ENCODE data around the gene CROCC2. TPM values are rescaled to one million over a fixed set of nuclear protein-coding genes. Genes with fewer than 3 reads are reported as not detected.

The CROCC2 gene
- polyA plus RNA-seq, 1 donor (not counting 4 experiments of a cell fraction or from before 2014, with no cell fraction given), result not detected

GRCh38 chr2:240933966-240934700 is 28.0 kb downstream of the CROCC2 start:
- H3K36me3 ChIP-seq (ENCODE audit: control insufficient read depth in 2 of 2, extremely low read depth in 1 of 2, insufficient read depth in 2 of 2, low read length in 2 of 2), result no peaks in the 10 kb centered on the region
- no peak overlapping the region for H3K4me3 ChIP-seq (ENCODE audit: control insufficient read depth in 2 of 3, extremely low read depth in 1 of 3, insufficient read depth in 2 of 3, low read depth in 1 of 3, low read length in 3 of 3)
- H3K4me2 ChIP-seq (ENCODE audit: control insufficient read depth, extremely low read depth, insufficient read depth, low read depth, low read length), result no peak overlapping the region
- no peaks in the 10 kb centered on the region for H3K9me3 ChIP-seq (ENCODE audit: control insufficient read depth, low read depth, low read length)
- dilution Hi-C loops (cut with MboI; ENCODE audit: extremely low pct_ligation_motif_present, low sequenced_read_pairs), result no loop called here
- no peaks in the 10 kb centered on the region for H3K9me1 ChIP-seq (ENCODE audit: control insufficient read depth, extremely low read depth, insufficient read depth, low read length)
- H3K27ac ChIP-seq (ENCODE audit: control insufficient read depth, insufficient read depth, low read length), result no peak overlapping the region
- peaks cover 11% of the 10 kb centered on the region for H3K27me3 ChIP-seq (ENCODE audit: control insufficient read depth, extremely low read depth, insufficient read depth, low read length)
- no peaks in the 10 kb centered on the region for H3K4me1 ChIP-seq (ENCODE audit: control insufficient read depth, extremely low read depth, insufficient read depth, low read length)
- TF ChIP-seq EZH2 (IDR thresholded peaks at IDR 0.05; ENCODE audit: low read length) (no peak), CTCF (optimal IDR thresholded peaks at IDR 0.05 in 1 of 3, IDR thresholded peaks at IDR 0.05 in 1 of 3, conservative IDR thresholded peaks at IDR 0.05 in 1 of 3; ENCODE audit: extremely low read depth in 1 of 3, insufficient read depth in 2 of 3, low read length in 3 of 3) (no peak)
- no peak for DNase-seq (ENCODE audit: low read depth, low spot score)
- no peaks in the 10 kb centered on the region for H3K79me2 ChIP-seq (ENCODE audit: control insufficient read depth, insufficient read depth, low read length)
- H2AFZ ChIP-seq (ENCODE audit: control insufficient read depth, low read length), result no peak overlapping the region
- no peaks in the 10 kb centered on the region for H4K20me1 ChIP-seq (ENCODE audit: control insufficient read depth, extremely low read depth, insufficient read depth, low read length)
- no peak overlapping the region for H3K9ac ChIP-seq (ENCODE audit: control insufficient read depth, extremely low read depth, insufficient read depth, low read length)
- no peak for FAIRE-seq

- DNase-seq (ENCODE audit: low read depth, low spot score) (no peak), FAIRE-seq (no peak)
- Histone ChIP-seq H3K4me1 (ENCODE audit: control insufficient read depth, extremely low read depth, insufficient read depth, low read length) (no peaks in the 10 kb centered on the region), H3K9ac (ENCODE audit: control insufficient read depth, extremely low read depth, insufficient read depth, low read length) (no peak overlapping the region), H4K20me1 (ENCODE audit: control insufficient read depth, extremely low read depth, insufficient read depth, low read length) (no peaks in the 10 kb centered on the region), H3K27me3 (ENCODE audit: control insufficient read depth, extremely low read depth, insufficient read depth, low read length) (peaks cover 11% of the 10 kb centered on the region), H3K27ac (ENCODE audit: control insufficient read depth, insufficient read depth, low read length) (no peak overlapping the region), H3K79me2 (ENCODE audit: control insufficient read depth, insufficient read depth, low read length) (no peaks in the 10 kb centered on the region), H3K36me3 (ENCODE audit: control insufficient read depth in 2 of 2, extremely low read depth in 1 of 2, insufficient read depth in 2 of 2, low read length in 2 of 2) (no peaks in the 10 kb centered on the region), H3K9me1 (ENCODE audit: control insufficient read depth, extremely low read depth, insufficient read depth, low read length) (no peaks in the 10 kb centered on the region), H3K9me3 (ENCODE audit: control insufficient read depth, low read depth, low read length) (no peaks in the 10 kb centered on the region), H2AFZ (ENCODE audit: control insufficient read depth, low read length) (no peak overlapping the region), H3K4me3 (ENCODE audit: control insufficient read depth in 2 of 3, extremely low read depth in 1 of 3, insufficient read depth in 2 of 3, low read depth in 1 of 3, low read length in 3 of 3) (no peak overlapping the region), H3K4me2 (ENCODE audit: control insufficient read depth, extremely low read depth, insufficient read depth, low read depth, low read length) (no peak overlapping the region)
- TF ChIP-seq CTCF (optimal IDR thresholded peaks at IDR 0.05 in 1 of 3, IDR thresholded peaks at IDR 0.05 in 1 of 3, conservative IDR thresholded peaks at IDR 0.05 in 1 of 3; ENCODE audit: extremely low read depth in 1 of 3, insufficient read depth in 2 of 3, low read length in 3 of 3) (no peak), EZH2 (IDR thresholded peaks at IDR 0.05; ENCODE audit: low read length) (no peak)
- dilution Hi-C loops (cut with MboI; ENCODE audit: extremely low pct_ligation_motif_present, low sequenced_read_pairs), result no loop called here
Measured at GRCh38 chr2:240934701-240935102, 28.6 kb downstream of the CROCC2 start.

Measured in keratinocyte (primary cell).